Bronchial epithelial cell (primary cell): Measurements from ENCODE around the gene PRR16. TPM values are rescaled to one million over a fixed set of nuclear protein-coding genes. Genes with fewer than 3 reads are reported as not detected.

Experiments used
- DNase-seq: peaks from one replicate; pipeline ENCODE4 v3.0.0-alpha.2; 2010; ENCODE audit warnings: low read depth
- FAIRE-seq: peaks from 2 replicates; lab custom pipeline; 2011; peaks lifted over from hg19 to GRCh38; lab: Jason Lieb, UNC
- H3K27me3 ChIP-seq: 2 replicates; pipeline ENCODE4 v1.5.1; 2011; ENCODE audit warnings: low read length; ENCODE audit not compliant: control insufficient read depth, insufficient read depth
- H3K36me3 ChIP-seq: 2 replicates; pipeline ENCODE4 v1.5.1; 2011; ENCODE audit warnings: low read length; ENCODE audit not compliant: control insufficient read depth, insufficient read depth
- H3K4me3 ChIP-seq: 2 replicates; pipeline ENCODE4 v1.5.1; 2011; ENCODE audit warnings: mild to moderate bottlenecking, low read depth, low read length, control low read depth
- total RNA-seq: library from RNA; depleted of rRNA; stranded (reverse); fragments of >200 nt; gene quantifications from 2 replicates; pipeline ENCODE4 v1.2.1, GENCODE V29; 2014
- TF ChIP-seq, protein P1 (sequence below): IDR thresholded peaks from 2 replicates; pipeline ENCODE4 v1.5.1; 2011; ENCODE audit warnings: mild to moderate bottlenecking, moderate library complexity, low read length, control low read depth, inconsistent platforms; ENCODE audit not compliant: insufficient read depth, severe bottlenecking

Gene PRR16
- total RNA-seq, 1 donor from 2014 or later: 0.53 TPM

DNA sequence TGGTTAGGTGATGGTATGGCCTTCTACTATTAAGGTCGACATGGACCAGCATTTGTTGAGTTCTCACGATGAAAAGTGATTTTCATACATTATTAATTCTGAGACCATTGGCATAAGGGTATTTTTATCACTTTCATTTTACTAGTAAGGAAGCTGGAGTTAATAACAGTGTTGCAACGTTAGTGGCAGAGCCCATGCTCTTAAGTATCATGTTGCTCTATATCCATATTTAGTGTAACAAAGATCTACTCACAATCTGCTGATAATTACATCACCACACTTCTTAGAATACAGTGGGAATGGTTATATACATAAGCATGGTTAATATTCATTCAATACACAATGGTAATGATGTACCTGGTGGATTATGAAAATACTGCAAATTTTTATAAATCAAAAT is 81.9 kb downstream of the PRR16 start:
- H3K27me3 ChIP-seq: no peaks in the 10 kb centered on the region
- TF ChIP-seq, protein P1, sequence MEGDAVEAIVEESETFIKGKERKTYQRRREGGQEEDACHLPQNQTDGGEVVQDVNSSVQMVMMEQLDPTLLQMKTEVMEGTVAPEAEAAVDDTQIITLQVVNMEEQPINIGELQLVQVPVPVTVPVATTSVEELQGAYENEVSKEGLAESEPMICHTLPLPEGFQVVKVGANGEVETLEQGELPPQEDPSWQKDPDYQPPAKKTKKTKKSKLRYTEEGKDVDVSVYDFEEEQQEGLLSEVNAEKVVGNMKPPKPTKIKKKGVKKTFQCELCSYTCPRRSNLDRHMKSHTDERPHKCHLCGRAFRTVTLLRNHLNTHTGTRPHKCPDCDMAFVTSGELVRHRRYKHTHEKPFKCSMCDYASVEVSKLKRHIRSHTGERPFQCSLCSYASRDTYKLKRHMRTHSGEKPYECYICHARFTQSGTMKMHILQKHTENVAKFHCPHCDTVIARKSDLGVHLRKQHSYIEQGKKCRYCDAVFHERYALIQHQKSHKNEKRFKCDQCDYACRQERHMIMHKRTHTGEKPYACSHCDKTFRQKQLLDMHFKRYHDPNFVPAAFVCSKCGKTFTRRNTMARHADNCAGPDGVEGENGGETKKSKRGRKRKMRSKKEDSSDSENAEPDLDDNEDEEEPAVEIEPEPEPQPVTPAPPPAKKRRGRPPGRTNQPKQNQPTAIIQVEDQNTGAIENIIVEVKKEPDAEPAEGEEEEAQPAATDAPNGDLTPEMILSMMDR: no peak
- DNase-seq (no peak), FAIRE-seq (no peak)
- H3K36me3 ChIP-seq: no peaks in the 10 kb centered on the region
- no peak overlapping the region for H3K4me3 ChIP-seq

DNA sequence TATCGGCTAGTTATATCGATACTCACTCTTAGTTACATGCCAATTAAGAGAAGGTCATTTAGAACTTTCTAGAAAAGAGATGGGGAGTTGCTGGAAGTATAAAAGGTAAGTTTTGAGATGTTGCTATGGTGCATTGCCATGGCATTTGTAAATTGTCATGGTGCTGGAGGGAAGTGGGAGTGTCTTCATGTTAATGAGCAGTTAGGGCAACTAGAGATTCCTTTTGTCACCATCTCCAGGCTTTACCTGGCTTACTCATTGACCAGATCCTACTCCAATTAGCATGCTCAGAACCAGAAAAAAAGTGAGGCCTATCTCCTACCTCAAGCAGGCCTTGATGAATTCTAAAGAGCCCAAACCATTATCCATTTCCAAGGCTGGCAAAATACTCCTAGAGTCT is 82.8 kb downstream of the PRR16 start:
- Histone ChIP-seq H3K36me3 (no peaks in the 10 kb centered on the region), H3K27me3 (no peaks in the 10 kb centered on the region), H3K4me3 (no peak overlapping the region)
- DNase-seq (no peak), FAIRE-seq (no peak)
- TF ChIP-seq, protein P1: no peak

DNA sequence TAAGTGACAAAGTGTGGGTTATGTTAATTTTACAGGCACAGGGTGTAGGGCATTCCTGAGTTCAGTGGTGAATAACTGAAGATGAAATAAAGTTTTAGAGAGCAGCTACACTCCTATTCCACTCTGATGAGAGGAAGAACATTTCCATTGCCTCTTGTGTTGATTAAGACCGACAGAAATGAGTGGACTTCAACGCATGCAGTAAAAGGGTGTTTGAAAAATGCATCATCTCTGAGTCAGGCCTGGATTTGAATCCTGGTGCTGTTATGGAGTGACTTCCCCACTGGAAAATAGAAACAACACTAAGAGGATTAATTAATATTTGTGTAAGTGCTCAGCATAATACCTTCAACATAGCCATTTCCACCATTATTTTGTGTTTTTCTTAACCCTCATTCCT is 86.3 kb downstream of the PRR16 start:
- Histone ChIP-seq H3K36me3 (no peaks in the 10 kb centered on the region), H3K4me3 (no peak overlapping the region), H3K27me3 (no peaks in the 10 kb centered on the region)
- TF ChIP-seq, protein P1: no peak
- no peak for DNase-seq
- no peak for FAIRE-seq

DNA sequence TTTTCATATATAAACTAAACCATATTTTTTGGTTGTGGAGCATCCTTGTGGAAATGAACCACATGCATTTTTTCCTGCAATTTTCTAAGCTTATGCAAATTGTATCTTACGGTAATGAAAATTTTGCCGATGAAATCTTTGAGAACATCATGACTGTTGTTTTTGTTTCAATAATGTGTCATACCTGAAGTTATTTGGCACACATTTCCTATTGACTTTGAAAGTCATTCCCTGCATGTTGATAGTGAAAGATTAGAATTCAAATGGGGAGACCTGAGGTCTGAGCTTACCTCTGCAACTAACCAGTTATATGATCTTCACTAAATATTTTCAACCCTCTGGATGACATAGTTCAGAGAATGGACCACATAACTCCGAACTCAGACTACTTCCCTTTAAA is 88.5 kb downstream of the PRR16 start:
- FAIRE-seq: no peak
- H3K4me3 ChIP-seq: no peak overlapping the region
- no peaks in the 10 kb centered on the region for H3K27me3 ChIP-seq
- peak; percentile 15 for DNase-seq
- no peaks in the 10 kb centered on the region for H3K36me3 ChIP-seq
- TF ChIP-seq, protein P1: no peak

DNA sequence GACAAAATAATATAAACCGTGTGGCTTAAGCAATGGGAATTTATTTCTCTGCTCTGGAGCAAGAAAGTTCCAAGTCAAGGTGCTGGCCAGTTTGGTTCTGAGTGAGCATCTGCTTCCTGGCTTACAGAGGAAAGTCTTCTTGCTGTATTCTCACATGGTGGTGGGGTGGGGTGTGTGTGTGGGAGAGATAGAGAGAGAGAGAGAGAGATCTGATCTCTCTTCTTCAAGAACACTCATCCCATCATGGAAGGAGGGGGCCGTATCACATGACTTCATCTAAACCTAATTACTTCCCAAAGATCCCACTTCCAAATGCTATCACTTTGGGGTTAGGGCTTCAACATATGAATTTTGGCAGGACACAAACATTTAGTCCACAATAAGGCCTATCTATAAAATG is 91.2 kb downstream of the PRR16 start:
- Histone ChIP-seq H3K27me3 (no peaks in the 10 kb centered on the region), H3K4me3 (no peak overlapping the region), H3K36me3 (no peaks in the 10 kb centered on the region)
- FAIRE-seq (peak; percentile 50), DNase-seq (no peak)
- TF ChIP-seq, protein P1: no peak

DNA sequence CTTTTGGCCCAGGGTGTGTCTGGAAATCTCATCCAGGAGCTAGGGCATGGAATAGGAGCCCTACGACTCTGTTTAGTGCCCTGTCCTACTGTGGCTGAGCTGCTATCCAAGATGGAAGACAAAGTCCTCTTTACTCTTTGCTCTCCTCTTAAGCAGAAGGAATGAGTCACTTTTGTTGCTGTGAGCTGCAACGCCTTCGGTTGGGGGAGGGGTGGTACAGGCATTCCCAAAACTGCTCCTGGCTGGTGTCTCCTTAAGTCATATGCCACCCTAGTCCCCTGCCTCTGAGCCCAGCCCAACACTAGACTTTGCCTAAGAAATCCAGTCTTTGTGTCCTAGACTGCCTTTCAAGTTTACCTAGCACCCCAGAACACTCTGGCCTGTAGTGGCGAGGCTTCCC is 99.9 kb downstream of the PRR16 start:
- DNase-seq: no peak
- no peaks in the 10 kb centered on the region for H3K36me3 ChIP-seq
- no peaks in the 10 kb centered on the region for H3K27me3 ChIP-seq
- TF ChIP-seq, protein P1: no peak
- H3K4me3 ChIP-seq: no peak overlapping the region
- no peak for FAIRE-seq
